ENCODE measurements around the gene PRKCE. TPM values are rescaled to one million over a fixed set of nuclear protein-coding genes. Genes with fewer than 3 reads are reported as not detected.

Gene PRKCE
- total and polyA plus RNA-seq, 2 donors (not counting 1 experiment from before 2014, with no cell fraction given) = 14.1 to 19.0 TPM

DNA sequence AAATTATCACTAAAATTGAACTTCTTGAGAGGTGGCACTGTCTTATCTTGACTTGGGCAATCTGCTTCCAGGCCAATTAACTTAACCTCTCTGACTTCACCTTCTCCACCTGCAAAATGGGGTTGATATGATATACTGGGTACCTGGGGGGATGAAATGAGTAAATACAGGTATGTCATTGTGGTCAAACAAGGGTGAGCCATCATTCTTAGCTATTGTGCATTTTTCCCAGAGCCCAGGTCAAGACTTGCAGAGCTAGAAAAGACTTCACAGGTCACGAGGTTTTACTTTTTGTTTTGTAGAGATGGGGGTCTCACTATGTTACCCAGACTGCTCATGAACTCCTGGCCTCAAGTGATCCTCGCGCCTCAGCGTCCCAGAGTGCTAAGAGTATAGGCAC, 145.0 kb downstream of the PRKCE start:
- Histone ChIP-seq H3K9ac (ENCODE audit: insufficient read depth, low read length) (no peak overlapping the region), H3K27me3 (ENCODE audit: control insufficient read depth, insufficient read depth, low read length) (no peaks in the 10 kb centered on the region), H3K27ac (ENCODE audit: insufficient read depth, low read length) (no peak overlapping the region), H3K4me2 (ENCODE audit: extremely low read depth, insufficient read depth, low read length) (no peak overlapping the region), H3K4me1 (ENCODE audit: control insufficient read depth, extremely low read depth, insufficient read depth, low read length) (no peaks in the 10 kb centered on the region), H3K79me2 (ENCODE audit: control insufficient read depth, insufficient read depth, low read length) (no peaks in the 10 kb centered on the region), H2AFZ (ENCODE audit: low read length) (no peak overlapping the region), H3K36me3 (ENCODE audit: control insufficient read depth, insufficient read depth, low read length) (no peaks in the 10 kb centered on the region), H4K20me1 (ENCODE audit: control insufficient read depth, extremely low read depth, insufficient read depth, low read length) (no peaks in the 10 kb centered on the region), H3K4me3 (replicated peaks in 1 of 4; ENCODE audit: control extremely low read depth in 1 of 4, insufficient read depth in 1 of 4, low read depth in 3 of 4, low read length in 4 of 4) (no peak overlapping the region), H3K9me3 (ENCODE audit: control insufficient read depth, insufficient read depth, low read depth, low read length) (no peaks in the 10 kb centered on the region)
- DNase-seq (ENCODE audit: low read depth in 2 of 2) = no peak
- TF ChIP-seq EZH2 (IDR thresholded peaks at IDR 0.05; ENCODE audit: low read length, missing control alignments) (no peak), CTCF (conservative IDR thresholded peaks at IDR 0.05 in 1 of 2, IDR thresholded peaks at IDR 0.05 in 1 of 2; ENCODE audit: low read depth in 1 of 2, low read length in 2 of 2) (no peak)

DNA sequence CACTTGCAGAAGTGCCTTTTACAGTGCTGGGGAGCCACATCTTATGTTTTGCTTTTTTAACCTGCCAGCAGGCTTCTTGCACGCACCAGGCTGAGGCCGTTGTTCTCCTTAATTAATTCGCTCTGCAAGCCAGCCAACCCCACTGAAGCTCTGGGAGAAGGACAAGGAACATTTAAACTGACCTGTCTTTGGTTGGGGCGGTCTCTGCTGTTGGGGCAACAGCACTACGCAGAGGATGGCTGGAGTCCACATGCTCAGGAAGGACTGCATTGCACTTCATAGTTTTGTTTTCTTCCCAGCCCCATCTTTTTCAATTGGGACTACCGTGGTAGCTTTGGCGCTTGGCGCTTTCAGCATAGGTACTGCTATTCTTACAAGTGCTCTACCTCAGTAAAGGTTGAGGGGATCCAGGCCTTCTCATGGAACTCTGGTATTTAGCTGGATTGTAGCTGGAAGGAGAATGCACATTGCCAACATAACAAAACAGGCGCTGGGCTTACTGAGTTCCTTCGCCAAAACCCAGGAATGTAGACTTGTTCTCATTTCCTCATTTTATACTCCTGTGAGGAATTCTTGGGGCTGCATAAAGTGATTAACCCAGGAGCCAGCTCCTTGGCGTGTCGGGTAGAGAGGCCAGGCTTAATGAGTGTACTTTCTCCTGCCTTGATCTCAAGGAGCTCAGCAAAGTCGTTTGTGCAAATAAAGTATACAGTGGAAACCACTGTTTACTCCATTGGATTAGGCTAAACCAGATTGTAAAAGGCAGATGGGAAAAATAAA, 146.2 kb downstream of the PRKCE start:
- no peaks in the 10 kb centered on the region for H3K9me3 ChIP-seq (ENCODE audit: control insufficient read depth, insufficient read depth, low read depth, low read length)
- H3K79me2 ChIP-seq (ENCODE audit: control insufficient read depth, insufficient read depth, low read length) = no peaks in the 10 kb centered on the region
- H3K4me1 ChIP-seq (ENCODE audit: control insufficient read depth, extremely low read depth, insufficient read depth, low read length) = no peaks in the 10 kb centered on the region
- no peaks in the 10 kb centered on the region for H3K36me3 ChIP-seq (ENCODE audit: control insufficient read depth, insufficient read depth, low read length)
- TF ChIP-seq EZH2 (IDR thresholded peaks at IDR 0.05; ENCODE audit: low read length, missing control alignments) = no peak
- TF ChIP-seq CTCF (conservative IDR thresholded peaks at IDR 0.05 in 1 of 2, IDR thresholded peaks at IDR 0.05 in 1 of 2; ENCODE audit: low read depth in 1 of 2, low read length in 2 of 2) = no peak
- no peak overlapping the region for H2AFZ ChIP-seq (ENCODE audit: low read length)
- no peaks in the 10 kb centered on the region for H3K27me3 ChIP-seq (ENCODE audit: control insufficient read depth, insufficient read depth, low read length)
- peak in 1 of 2 donors; percentile 69 for DNase-seq (ENCODE audit: low read depth in 2 of 2)
- H3K4me3 ChIP-seq (replicated peaks in 1 of 4; ENCODE audit: control extremely low read depth in 1 of 4, insufficient read depth in 1 of 4, low read depth in 3 of 4, low read length in 4 of 4) = no peak overlapping the region
- no peak overlapping the region for H3K9ac ChIP-seq (ENCODE audit: insufficient read depth, low read length)
- H3K27ac ChIP-seq (ENCODE audit: insufficient read depth, low read length) = no peak overlapping the region
- no peak overlapping the region for H3K4me2 ChIP-seq (ENCODE audit: extremely low read depth, insufficient read depth, low read length)
- no peaks in the 10 kb centered on the region for H4K20me1 ChIP-seq (ENCODE audit: control insufficient read depth, extremely low read depth, insufficient read depth, low read length)

DNA sequence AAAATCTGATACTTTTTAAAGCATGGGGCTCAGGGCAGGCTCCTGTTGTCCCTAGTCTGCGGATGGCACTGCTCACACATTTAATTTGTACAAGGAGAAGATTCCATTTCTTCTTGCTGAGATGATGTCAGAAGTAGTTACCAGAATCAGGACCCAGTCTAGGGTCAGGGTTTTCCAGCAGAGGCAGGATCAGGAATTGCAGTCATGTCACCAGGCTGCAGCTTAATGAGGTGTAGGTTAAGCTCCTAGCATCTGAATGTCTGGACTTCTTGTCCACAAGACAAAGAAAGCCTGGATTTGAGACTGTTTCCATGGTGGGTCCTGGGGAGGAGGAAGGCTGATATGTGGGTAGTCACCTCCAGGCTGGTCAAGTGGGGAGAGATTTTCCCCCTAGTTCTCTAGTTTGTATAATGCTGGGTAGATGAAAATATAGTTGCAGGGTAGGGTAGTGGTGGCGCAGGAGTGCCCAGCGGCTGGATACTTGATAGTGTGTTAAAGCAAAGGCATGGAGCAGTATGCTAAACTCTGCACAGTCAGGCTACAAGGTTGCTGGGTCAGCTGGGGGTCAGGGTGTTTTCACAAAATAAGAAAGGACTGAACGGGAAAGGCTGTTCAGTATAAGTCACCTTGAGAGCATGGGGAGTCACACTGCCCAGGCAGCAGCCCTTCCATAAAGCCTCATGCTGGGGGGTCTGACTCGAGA, 148.4 kb downstream of the PRKCE start:
- Histone ChIP-seq H3K4me3 (replicated peaks in 1 of 4; ENCODE audit: control extremely low read depth in 1 of 4, insufficient read depth in 1 of 4, low read depth in 3 of 4, low read length in 4 of 4) (no peak overlapping the region), H3K4me2 (ENCODE audit: extremely low read depth, insufficient read depth, low read length) (no peak overlapping the region), H3K79me2 (ENCODE audit: control insufficient read depth, insufficient read depth, low read length) (no peaks in the 10 kb centered on the region), H3K27me3 (ENCODE audit: control insufficient read depth, insufficient read depth, low read length) (no peaks in the 10 kb centered on the region), H3K9me3 (ENCODE audit: control insufficient read depth, insufficient read depth, low read depth, low read length) (no peaks in the 10 kb centered on the region), H4K20me1 (ENCODE audit: control insufficient read depth, extremely low read depth, insufficient read depth, low read length) (no peaks in the 10 kb centered on the region), H3K27ac (ENCODE audit: insufficient read depth, low read length) (no peak overlapping the region), H3K36me3 (ENCODE audit: control insufficient read depth, insufficient read depth, low read length) (no peaks in the 10 kb centered on the region), H2AFZ (ENCODE audit: low read length) (no peak overlapping the region), H3K4me1 (ENCODE audit: control insufficient read depth, extremely low read depth, insufficient read depth, low read length) (no peaks in the 10 kb centered on the region), H3K9ac (ENCODE audit: insufficient read depth, low read length) (no peak overlapping the region)
- no peak for TF ChIP-seq CTCF (conservative IDR thresholded peaks at IDR 0.05 in 1 of 2, IDR thresholded peaks at IDR 0.05 in 1 of 2; ENCODE audit: low read depth in 1 of 2, low read length in 2 of 2)
- TF ChIP-seq EZH2 (IDR thresholded peaks at IDR 0.05; ENCODE audit: low read length, missing control alignments) = no peak
- no peak for DNase-seq (ENCODE audit: low read depth in 2 of 2)

Data from fibroblast of lung (primary cell).